DMS 273 treated with DMSO at 0.1 percent for 48 hours (cell line): Measurements from ENCODE around the gene GCHFR.

Source experiments
- DNase-seq: peaks from one replicate; lab custom pipeline; 2025; lab: John Stamatoyannopoulos, UW

GCHFR gene

GRCh38 chr15:40808861-40809450 lies 45.1 kb downstream of the GCHFR start:
- no peak for DNase-seq

DNA sequence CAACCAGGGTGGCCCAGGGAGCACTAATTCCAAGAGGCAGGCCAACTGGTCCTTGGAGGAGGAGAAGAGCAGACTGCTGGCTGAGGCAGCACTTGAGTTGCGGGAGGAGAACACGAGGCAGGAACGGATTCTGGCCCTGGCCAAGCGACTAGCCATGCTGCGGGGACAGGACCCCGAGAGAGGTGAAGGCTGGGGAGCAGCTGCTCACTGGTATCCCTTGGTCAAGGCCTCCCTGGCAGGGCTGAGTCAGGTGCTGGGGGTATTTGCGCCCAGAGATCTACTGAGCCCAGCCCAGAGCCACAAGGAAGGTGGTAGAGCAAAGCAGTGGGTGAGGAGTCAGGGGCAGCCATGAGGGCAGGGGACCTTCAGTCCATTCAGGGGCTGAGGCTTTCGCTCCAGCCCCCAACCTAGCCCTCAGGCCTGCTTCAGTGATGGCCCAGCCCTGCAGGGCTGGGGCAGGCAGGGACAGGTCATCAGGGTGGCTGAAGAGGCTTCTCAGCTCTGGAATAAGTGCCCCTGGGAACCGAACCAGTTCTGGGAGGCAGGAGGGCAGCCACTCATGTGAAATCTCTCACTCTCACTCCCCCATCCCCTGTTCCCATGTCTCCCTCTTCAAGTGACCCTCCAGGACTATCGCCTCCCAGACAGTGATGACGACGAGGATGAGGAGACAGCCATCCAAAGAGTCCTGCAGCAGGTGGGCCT lies 49.0 kb downstream of the GCHFR start:
- DNase-seq: no peak

DNA sequence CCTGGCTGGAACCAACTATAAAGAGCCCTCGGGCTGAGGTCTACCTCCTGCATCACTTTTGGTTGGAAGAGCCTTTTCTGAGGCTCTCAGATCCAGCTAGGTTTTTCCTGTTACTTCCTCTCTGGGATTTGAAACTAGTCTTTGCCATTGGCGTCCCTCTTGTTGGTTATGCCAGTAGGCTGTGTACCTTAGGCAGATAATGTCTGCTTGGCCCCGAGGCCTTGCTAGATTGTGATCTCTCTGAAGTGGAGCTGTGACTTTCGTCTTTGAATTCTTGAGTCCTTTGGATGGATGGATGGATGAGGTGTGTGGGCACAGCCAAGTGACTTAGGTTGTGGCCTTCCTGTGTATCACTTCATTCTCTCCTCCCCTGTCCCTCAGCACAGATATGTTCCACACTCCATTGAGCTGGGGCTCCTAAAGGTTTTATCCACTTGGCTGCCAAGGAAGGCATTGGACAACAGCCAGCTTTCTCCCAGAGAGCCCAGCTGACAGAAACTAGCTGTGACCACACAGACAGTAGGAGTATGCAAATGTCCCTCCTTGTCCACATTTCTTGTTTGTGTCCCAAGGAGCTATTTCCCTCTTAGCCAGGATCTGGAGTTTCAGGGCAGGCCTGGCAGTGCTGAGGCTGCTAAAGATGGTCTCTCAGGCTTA lies 51.3 kb downstream of the GCHFR start:
- no peak for DNase-seq
